GM21423 (cell line): Measurements from ENCODE around the gene SPOCK3.
"Not testable (repeated sequence)": the region's sequence is repeated elsewhere in the genome, so short reads cannot be mapped to it uniquely, and the experiment has no call there.

ENCODE experiments used
- ATAC-seq: cut with Tn5 transposase; IDR thresholded peaks from one replicate; pipeline ENCODE4 v1.9.1; 2021; ENCODE audit warnings: mild to moderate bottlenecking, moderate library complexity; ENCODE audit not compliant: unreplicated experiment

The SPOCK3 gene

GRCh38 chr4:166836865-166837264, 397.4 kb downstream of the SPOCK3 start:
- ATAC-seq = no peak

DNA sequence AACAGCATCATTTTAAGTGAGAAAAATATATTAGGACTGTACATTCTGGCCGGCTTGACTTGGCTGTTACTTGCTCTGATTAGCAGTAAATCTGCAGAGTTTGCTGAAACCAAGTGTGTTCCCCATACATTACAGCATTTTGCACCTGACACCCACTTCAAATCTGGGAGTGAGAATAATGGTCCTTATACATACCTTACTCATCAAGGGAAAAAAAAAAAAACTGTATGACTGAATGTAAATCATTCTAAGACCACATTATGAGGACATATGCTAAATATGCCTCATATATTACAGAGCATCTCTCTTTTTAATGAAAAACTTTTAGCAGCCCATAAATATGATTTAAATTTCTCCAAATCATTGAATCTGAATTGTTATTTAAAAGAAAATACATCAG, 406.7 kb downstream of the SPOCK3 start:
- ATAC-seq = no peak

- ATAC-seq = no peak
Measured at GRCh38 chr4:166827167-166827566, 407.1 kb downstream of the SPOCK3 start.

- no peak for ATAC-seq
Measured at GRCh38 chr4:166823848-166824247, 410.4 kb downstream of the SPOCK3 start.

- no peak for ATAC-seq
Measured at GRCh38 chr4:166823126-166823525, 411.2 kb downstream of the SPOCK3 start.

- ATAC-seq = no peak
Measured at GRCh38 chr4:166822386-166822785, 411.9 kb downstream of the SPOCK3 start.

DNA sequence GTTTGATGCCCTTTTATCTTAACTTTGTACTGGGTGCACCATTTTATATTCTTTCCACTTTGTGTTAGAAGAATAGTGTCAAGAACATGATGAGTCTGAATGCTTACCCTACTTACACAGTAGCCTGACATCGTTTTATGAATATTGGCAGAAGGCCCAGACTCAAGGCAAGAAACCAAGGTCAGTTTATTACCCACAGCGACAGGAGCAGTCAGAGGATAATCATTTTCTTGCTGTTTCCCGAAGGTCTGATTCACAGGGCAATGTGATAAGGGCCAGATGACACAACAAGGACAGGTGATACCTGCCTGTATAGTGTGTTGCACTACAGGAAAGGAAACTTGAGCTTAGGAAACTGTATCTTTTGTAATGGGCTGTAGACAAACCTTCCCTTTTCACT, 417.4 kb downstream of the SPOCK3 start:
- no peak for ATAC-seq

- no peak for ATAC-seq
Measured at GRCh38 chr4:166808380-166808779, 425.9 kb downstream of the SPOCK3 start.

DNA sequence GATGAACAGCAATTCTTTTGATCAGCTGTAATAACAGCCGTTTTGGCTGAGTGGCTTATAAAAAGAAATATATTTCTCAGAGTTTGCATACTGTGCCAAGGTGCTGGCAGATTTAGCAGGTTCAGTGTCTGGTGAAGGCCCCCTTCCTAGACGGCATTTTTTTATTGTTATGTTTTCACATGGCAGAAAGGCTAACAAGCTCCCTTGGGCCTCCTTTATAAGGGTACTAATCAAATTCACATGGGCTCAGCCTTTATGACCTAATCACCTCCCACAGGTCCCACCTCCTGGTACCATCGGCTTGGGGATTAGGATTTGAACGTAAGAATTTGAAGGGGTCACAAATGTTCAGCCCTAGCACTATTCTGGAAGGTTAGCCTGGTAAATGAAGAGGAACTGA, 431.9 kb downstream of the SPOCK3 start:
- no peak for ATAC-seq

DNA sequence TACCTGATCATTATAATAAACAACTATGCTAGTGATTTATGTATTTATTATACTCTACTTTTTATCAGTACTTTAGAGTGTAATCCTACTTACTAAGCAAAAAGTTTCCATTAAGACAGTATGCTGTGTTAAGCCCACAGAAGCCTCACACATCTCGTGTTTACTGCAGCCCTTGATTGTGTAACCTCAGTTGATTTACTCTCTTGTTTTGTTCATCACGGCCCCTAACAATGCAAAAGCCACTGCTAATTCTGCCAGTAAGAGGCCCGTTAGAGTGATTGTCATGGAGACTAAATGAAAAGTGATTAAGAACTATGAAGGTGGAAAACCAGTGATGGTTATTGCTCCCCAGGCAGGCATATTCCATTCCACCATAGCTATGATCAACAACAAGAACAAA, 436.2 kb downstream of the SPOCK3 start:
- ATAC-seq = no peak

DNA sequence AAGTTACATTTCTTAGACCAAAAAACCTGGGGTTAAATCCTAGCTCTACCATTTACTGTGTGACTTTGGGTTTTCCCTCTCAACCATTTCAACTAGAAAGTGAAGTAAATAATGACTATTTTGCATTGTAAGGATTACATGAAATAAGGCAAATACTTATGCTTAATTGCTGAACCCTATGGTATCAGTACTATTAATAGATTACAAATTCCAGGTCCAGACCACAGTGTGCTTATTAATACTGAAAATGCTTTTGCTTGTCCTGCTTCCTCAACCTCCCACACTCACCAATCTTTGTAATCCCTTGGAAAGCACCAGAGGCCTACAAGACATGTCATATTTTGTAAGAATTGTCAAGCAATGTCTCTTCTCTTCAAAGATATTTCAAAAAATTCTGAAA, 456.5 kb downstream of the SPOCK3 start:
- no peak for ATAC-seq

DNA sequence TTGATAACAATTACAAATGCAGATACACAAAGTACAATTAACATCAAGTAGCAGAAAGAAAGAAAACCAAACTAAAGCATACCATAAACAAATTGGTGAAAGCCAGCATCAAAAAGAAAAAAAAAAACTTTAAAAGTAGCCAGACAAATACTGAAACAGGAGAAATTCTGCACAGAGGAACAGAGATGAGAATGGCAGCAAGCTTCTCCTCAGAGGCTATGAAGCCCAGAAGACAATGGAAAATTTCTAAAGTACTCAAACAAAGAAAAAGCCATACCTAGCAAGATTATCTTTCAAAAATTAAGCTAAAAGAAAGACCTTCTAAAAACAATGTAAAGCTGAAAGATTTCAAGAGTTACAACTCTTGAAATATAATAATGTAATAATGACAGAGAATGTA, 471.3 kb downstream of the SPOCK3 start:
- ATAC-seq = no peak

- no peak for ATAC-seq
Measured at GRCh38 chr4:166741742-166742141, 492.6 kb downstream of the SPOCK3 start.

GRCh38 chr4:166739215-166739614, 495.1 kb downstream of the SPOCK3 start:
- not testable (repeated sequence) for ATAC-seq

DNA sequence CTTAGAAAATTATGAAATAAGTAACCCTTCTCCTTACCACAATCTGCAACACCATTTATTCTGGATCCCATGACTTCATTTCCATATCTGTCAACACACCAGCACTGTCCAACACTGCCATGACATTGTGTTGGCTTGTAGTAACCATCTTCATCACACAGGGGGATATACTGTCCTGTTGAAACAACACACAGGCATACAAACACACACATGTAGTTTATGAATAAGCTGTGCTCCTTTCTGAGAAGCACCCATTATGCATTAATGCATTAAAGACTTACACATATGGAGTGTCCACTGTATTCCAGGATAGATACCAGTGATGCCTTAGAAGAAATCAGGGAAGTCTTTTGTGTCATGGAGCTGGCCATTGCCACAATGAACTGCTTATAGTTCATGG, 496.9 kb downstream of the SPOCK3 start:
- ATAC-seq = no peak

DNA sequence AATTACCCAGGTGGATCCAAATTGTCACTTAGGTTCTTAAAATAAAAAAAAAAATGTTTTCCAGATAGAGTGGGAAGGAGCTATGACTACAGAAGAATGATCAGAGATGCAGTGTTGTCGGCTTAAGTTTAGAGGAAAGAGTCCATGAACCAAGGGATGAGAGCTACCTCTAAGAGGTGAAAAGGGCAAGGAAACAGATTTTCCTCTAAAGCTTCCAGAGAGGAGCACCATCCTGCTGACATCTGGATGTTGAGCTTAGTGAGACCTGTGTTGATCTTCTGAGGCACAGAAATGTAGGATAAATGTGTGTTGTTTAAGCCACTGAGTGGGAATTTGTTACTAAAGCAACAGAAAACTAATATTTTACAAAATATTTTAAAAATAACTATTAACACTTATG, 498.7 kb downstream of the SPOCK3 start:
- no peak for ATAC-seq

DNA sequence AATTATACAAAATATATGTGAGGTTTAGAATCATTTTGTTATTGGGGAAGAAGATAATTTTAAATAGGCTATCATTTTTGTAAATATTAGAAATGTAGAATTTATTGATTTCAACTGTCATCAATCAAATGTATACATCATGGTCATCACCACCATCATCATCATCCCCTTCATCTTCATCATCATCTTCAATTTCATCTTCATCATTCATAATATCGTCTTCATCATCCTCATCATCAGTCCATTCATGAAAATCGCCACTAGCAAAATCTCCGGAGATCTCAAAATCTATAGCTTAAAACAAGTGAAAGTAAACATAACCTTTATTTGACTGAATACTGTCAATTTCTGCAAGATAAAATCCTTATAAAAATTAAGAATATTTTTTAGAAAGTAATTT, 499.5 kb downstream of the SPOCK3 start:
- no peak for ATAC-seq

- no peak for ATAC-seq
Measured at GRCh38 chr4:166733686-166734085, 500.6 kb downstream of the SPOCK3 start.

DNA sequence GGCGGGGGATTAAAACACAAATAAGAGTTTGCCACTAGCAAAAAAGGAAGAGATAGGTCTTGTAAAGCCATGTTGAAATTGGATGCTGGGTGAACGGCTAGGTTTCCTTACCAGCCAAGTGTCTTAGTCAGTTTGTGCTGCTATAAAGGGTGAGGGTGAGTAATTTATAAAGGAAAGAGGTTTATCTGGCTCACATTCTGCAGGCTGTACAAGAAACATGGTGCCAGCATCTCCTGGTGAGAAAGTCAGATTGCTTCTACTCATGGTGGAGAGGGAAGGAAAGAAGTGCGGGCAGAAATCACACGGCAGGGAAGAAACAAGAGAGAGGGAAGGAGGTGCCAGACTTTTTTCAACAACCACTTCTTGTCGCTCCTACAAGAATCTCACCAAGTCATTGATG, 507.5 kb downstream of the SPOCK3 start:
- no peak for ATAC-seq

- no peak for ATAC-seq
Measured at GRCh38 chr4:166724369-166724768, 509.9 kb downstream of the SPOCK3 start.

DNA sequence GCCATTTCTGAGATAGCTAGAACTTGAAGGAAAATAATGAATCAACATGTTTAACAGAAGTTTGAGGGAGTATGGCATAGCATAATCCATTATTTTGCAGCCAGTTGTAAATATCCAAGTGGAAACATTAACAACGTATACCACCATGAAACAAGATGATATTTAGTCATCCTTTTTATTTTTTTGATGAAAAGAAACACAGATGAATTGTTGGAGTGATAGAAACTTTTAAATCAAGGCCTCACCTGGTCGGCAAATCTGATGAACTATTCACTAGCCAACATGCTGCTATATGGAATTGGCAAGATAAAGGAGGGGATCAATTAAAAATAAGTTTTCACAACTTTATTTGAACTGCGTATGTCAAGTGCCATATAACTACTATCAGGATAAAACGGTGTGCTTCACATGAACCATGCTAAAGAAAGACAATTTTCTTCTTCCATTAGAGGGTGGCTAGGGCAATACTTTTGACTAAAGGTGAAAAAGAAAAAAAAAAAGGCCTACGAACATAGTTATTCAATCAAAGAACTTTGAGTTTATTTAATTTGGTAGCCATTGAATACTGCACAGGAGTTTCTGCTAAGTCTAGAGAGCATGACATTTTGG, 510.7 kb downstream of the SPOCK3 start:
- no peak for ATAC-seq

DNA sequence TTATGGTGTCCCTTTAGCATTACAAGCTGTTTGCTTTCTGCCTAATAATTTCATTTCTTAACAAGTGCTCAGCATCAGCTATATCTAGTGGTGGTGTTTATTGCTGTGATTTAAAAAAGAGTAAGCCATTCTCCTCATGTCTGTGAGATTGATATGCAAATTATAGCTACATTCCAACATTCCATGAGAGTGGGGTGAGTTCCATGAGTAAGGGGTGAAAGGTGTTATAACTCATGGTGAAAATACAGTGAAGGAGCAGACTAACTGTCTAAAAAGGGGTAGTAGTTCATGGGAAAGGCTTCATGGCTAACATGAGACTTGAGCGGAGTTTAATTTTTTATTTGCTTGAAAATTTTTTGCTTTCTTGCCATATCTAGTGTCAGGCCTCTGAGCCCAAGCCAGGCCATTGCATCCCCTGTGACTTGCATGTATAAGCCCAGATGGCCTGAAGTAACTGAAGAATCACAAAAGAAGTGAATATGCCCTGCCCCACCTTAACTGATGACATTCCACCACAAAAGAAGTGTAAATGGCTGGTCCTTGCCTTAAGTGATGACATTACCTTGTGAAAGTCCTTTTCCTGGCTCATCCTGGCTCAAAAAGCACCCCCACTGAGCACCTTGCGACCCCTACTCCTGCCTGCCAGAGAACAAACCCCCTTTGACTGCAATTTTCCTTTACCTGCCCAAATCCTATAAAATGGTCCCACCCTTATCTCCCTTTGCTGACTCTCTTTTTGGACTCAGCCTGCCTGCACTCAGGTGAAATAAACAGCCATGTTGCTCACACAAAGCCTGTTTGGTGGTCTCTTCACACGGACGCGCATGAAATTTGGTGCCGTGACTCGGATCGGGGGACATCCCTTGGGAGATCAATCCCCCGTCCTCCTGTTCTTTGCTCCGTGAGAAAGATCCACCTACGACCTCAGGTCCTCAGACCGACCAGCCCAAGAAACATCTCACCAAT, 518.3 kb downstream of the SPOCK3 start:
- ATAC-seq = not testable (repeated sequence)
